WTC11 (cell line): ENCODE data around the gene SLFN14. TPM values are rescaled to one million over a fixed set of nuclear protein-coding genes. Genes with fewer than 3 reads are reported as not detected.

Experiments
- ATAC-seq: fragments of 200-7000 bp; cut with Tn5 transposase; 2 replicates; pipeline ENCODE4 v1.10.0; 2021; ENCODE audit warnings: mild to moderate bottlenecking, moderate library complexity
- CTCF ChIA-PET: fragments of 300-600 bp; sonication (Branson Sonifier 250); formaldehyde crosslinking; loops from one replicate; lab custom pipeline; 2021; ENCODE audit warnings: antibody characterized with exemption; lab: Charles Lee
- POLR2A ChIA-PET: fragments of 350-600 bp; sonication (Branson Sonifier 250); formaldehyde crosslinking; loops from one replicate; lab custom pipeline; 2021; ENCODE audit warnings: antibody characterized with exemption; lab: Charles Lee
- DNase-seq: peaks from one replicate; pipeline ENCODE4 v3.0.0; 2021; ENCODE audit warnings: low spot score
- H3K27ac Mint-ChIP-seq: 2 replicates; pipeline ENCODE4 v1.8.0; 2021; ENCODE audit warnings: mixed read lengths
- H3K27me3 Mint-ChIP-seq: 2 replicates; pipeline ENCODE4 v1.8.0; 2021; ENCODE audit warnings: low read depth, mild to moderate bottlenecking, moderate library complexity, mixed read lengths
- H3K36me3 Mint-ChIP-seq: 2 replicates; pipeline ENCODE4 v1.8.0; 2021; ENCODE audit warnings: mixed read lengths
- H3K4me1 Mint-ChIP-seq: 2 replicates; pipeline ENCODE4 v1.8.0; 2022; ENCODE audit warnings: mixed read lengths
- H3K4me3 Mint-ChIP-seq: 2 replicates; pipeline ENCODE4 v1.8.0; 2021; ENCODE audit warnings: mild to moderate bottlenecking, moderate library complexity, mixed read lengths
- H3K9me3 Mint-ChIP-seq: 2 replicates; pipeline ENCODE4 v1.8.0; 2021; ENCODE audit warnings: mixed read lengths
- CREB1 ChIP-seq: sonication (generic); formaldehyde crosslinking; IDR thresholded peaks from 2 replicates; pipeline ENCODE4 v1.8.0; 2023; ENCODE audit warnings: mild to moderate bottlenecking, missing genetic modification reagents
- CREM ChIP-seq: sonication (generic); formaldehyde crosslinking; IDR thresholded peaks from 2 replicates; pipeline ENCODE4 v1.8.1; 2022; ENCODE audit warnings: mild to moderate bottlenecking, missing genetic modification reagents, moderate library complexity
- FOXK1 ChIP-seq: sonication (generic); formaldehyde crosslinking; IDR thresholded peaks from 2 replicates; pipeline ENCODE4 v1.8.0; 2022; ENCODE audit warnings: mild to moderate bottlenecking, moderate library complexity, missing genetic modification reagents
- GTF2I ChIP-seq: fragments of 250-450 bp; sonication (Bioruptor Pico); conservative IDR thresholded peaks from 2 replicates; pipeline ENCODE4 v1.4.0; 2021; ENCODE audit warnings: mild to moderate bottlenecking
- SMAD4 ChIP-seq: sonication (generic); formaldehyde crosslinking; IDR thresholded peaks from 2 replicates; pipeline ENCODE4 v1.8.0; 2022; ENCODE audit warnings: mild to moderate bottlenecking, missing genetic modification reagents
- SOX15 ChIP-seq: fragments of 250-450 bp; sonication (Bioruptor Pico); IDR thresholded peaks from 2 replicates; pipeline ENCODE4 v1.9.0; 2021; ENCODE audit warnings: mild to moderate bottlenecking
- TEAD4 ChIP-seq: sonication (generic); formaldehyde crosslinking; IDR thresholded peaks from 2 replicates; pipeline ENCODE4 v1.8.0; 2022; ENCODE audit warnings: mild to moderate bottlenecking, missing genetic modification reagents
- ZNF121 ChIP-seq: sonication (generic); formaldehyde crosslinking; IDR thresholded peaks from 2 replicates; pipeline ENCODE4 v1.8.0; 2023; ENCODE audit warnings: missing genetic modification reagents
- total RNA-seq: library from RNA; stranded (reverse); gene quantifications from 3 replicates; pipeline ENCODE4 v1.2.3, GENCODE V29; 2021
- TF ChIP-seq, protein P1 (sequence below): sonication (generic); formaldehyde crosslinking; IDR thresholded peaks from 2 replicates; pipeline ENCODE4 v1.8.1; 2023; ENCODE audit warnings: mild to moderate bottlenecking, missing genetic modification reagents
- TF ChIP-seq, protein P2 (sequence below): sonication (generic); formaldehyde crosslinking; IDR thresholded peaks from 2 replicates; pipeline ENCODE4 v1.8.1; 2022; ENCODE audit warnings: mild to moderate bottlenecking, moderate library complexity, missing genetic modification reagents
- TF ChIP-seq, protein P3 (sequence below): sonication (generic); formaldehyde crosslinking; IDR thresholded peaks from 2 replicates; pipeline ENCODE4 v1.8.0; 2023; ENCODE audit warnings: missing genetic modification reagents
- TF ChIP-seq, protein P4 (sequence below): sonication (generic); formaldehyde crosslinking; IDR thresholded peaks from 2 replicates; pipeline ENCODE4 v1.8.1; 2023; ENCODE audit warnings: mild to moderate bottlenecking, missing genetic modification reagents
- TF ChIP-seq, protein P5 (sequence below): sonication (generic); formaldehyde crosslinking; IDR thresholded peaks from 2 replicates; pipeline ENCODE4 v1.8.0; 2023; ENCODE audit warnings: mild to moderate bottlenecking, missing genetic modification reagents
- TF ChIP-seq, protein P6 (sequence below): sonication (generic); formaldehyde crosslinking; IDR thresholded peaks from 2 replicates; pipeline ENCODE4 v1.8.1; 2023; ENCODE audit warnings: mild to moderate bottlenecking, missing genetic modification reagents, borderline replicate concordance

The SLFN14 gene
- total RNA-seq, 1 experiment from 2014 or later, result not detected

DNA sequence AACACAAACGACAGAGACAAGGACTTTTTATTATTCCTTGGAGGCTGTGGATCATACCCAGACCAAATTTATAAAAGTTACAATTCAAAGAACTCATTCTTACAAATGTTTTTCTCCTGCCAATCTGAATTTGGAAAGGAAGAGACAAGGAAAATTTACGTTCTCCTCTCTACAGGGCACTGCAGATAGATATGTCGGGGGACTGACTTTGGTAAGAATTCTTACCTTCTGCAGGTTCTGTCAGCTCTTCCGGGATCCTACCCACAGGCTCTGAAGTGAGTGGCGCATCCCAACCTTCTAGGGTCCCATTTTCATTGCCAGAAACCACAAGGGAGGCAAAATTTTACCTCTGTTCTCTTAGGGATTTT, 21.0 kb downstream of the SLFN14 start:
- Mint-ChIP-seq H3K27ac (no peak overlapping the region), H3K36me3 (no peaks in the 10 kb centered on the region), H3K27me3 (peaks cover 10% of the 10 kb centered on the region; the same call in 1 of the 2 replicates), H3K4me1 (no peaks in the 10 kb centered on the region), H3K9me3 (no peaks in the 10 kb centered on the region), H3K4me3 (no peak overlapping the region)
- ChIA-PET CTCF (interaction anchor here (0.5 to 3.9 kb wide), 47 partner anchors 8 to 529 kb away, joined by 3 to 54 read pairs (median 4); partner anchors contain the start of genes AP2B1, PEX12, SLFN5 and UNC45B), POLR2A (no interaction called here)
- no peak for TF ChIP-seq CREM
- TF ChIP-seq, protein P1, sequence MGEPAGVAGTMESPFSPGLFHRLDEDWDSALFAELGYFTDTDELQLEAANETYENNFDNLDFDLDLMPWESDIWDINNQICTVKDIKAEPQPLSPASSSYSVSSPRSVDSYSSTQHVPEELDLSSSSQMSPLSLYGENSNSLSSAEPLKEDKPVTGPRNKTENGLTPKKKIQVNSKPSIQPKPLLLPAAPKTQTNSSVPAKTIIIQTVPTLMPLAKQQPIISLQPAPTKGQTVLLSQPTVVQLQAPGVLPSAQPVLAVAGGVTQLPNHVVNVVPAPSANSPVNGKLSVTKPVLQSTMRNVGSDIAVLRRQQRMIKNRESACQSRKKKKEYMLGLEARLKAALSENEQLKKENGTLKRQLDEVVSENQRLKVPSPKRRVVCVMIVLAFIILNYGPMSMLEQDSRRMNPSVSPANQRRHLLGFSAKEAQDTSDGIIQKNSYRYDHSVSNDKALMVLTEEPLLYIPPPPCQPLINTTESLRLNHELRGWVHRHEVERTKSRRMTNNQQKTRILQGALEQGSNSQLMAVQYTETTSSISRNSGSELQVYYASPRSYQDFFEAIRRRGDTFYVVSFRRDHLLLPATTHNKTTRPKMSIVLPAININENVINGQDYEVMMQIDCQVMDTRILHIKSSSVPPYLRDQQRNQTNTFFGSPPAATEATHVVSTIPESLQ (CRISPR knock-in tag), result no peak
- TF ChIP-seq, protein P2, sequence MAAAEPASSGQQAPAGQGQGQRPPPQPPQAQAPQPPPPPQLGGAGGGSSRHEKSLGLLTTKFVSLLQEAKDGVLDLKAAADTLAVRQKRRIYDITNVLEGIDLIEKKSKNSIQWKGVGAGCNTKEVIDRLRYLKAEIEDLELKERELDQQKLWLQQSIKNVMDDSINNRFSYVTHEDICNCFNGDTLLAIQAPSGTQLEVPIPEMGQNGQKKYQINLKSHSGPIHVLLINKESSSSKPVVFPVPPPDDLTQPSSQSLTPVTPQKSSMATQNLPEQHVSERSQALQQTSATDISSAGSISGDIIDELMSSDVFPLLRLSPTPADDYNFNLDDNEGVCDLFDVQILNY, result no peak
- TF ChIP-seq TEAD4 (CRISPR knock-in tag), result no peak
- TF ChIP-seq, protein P3, sequence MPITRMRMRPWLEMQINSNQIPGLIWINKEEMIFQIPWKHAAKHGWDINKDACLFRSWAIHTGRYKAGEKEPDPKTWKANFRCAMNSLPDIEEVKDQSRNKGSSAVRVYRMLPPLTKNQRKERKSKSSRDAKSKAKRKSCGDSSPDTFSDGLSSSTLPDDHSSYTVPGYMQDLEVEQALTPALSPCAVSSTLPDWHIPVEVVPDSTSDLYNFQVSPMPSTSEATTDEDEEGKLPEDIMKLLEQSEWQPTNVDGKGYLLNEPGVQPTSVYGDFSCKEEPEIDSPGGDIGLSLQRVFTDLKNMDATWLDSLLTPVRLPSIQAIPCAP (CRISPR knock-in tag), result no peak
- TF ChIP-seq FOXK1 (CRISPR knock-in tag), result no peak
- TF ChIP-seq, protein P4, sequence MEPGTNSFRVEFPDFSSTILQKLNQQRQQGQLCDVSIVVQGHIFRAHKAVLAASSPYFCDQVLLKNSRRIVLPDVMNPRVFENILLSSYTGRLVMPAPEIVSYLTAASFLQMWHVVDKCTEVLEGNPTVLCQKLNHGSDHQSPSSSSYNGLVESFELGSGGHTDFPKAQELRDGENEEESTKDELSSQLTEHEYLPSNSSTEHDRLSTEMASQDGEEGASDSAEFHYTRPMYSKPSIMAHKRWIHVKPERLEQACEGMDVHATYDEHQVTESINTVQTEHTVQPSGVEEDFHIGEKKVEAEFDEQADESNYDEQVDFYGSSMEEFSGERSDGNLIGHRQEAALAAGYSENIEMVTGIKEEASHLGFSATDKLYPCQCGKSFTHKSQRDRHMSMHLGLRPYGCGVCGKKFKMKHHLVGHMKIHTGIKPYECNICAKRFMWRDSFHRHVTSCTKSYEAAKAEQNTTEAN (CRISPR knock-in tag), result no peak
- no peak for TF ChIP-seq SMAD4 (CRISPR knock-in tag)
- TF ChIP-seq, protein P5, sequence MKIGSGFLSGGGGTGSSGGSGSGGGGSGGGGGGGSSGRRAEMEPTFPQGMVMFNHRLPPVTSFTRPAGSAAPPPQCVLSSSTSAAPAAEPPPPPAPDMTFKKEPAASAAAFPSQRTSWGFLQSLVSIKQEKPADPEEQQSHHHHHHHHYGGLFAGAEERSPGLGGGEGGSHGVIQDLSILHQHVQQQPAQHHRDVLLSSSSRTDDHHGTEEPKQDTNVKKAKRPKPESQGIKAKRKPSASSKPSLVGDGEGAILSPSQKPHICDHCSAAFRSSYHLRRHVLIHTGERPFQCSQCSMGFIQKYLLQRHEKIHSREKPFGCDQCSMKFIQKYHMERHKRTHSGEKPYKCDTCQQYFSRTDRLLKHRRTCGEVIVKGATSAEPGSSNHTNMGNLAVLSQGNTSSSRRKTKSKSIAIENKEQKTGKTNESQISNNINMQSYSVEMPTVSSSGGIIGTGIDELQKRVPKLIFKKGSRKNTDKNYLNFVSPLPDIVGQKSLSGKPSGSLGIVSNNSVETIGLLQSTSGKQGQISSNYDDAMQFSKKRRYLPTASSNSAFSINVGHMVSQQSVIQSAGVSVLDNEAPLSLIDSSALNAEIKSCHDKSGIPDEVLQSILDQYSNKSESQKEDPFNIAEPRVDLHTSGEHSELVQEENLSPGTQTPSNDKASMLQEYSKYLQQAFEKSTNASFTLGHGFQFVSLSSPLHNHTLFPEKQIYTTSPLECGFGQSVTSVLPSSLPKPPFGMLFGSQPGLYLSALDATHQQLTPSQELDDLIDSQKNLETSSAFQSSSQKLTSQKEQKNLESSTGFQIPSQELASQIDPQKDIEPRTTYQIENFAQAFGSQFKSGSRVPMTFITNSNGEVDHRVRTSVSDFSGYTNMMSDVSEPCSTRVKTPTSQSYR (CRISPR knock-in tag), result no peak
- TF ChIP-seq CREB1, result no peak
- TF ChIP-seq ZNF121 (CRISPR knock-in tag), result no peak
- peak; percentile 26; the same call in 1 of the 2 replicates for ATAC-seq
- DNase-seq, result no peak

DNA sequence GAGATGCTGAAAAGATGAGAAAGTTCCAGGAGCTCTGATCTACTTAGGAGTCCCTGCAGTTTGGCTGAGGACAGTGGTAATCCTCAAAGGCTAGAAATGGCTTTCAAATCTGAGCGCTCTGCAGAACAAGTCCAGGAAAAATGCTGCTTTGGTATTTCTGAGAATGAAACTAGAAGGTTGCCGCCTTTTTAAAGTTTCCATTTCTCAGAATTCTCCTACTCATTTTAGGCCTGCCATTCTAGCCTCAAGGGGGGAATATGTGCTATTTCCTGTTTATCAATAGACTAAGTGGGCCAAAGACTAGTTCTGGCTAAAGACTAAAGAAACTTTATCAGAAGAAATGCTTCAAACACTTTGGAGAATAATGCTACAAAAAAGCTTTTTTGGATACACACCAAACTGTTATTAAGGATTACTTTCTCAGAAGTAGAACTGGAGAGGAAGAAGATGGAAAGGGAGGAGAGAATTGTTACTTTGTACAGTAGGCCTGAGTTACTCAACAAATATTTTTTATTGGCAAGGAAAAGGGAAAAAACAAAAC, 22.9 kb downstream of the SLFN14 start, which contains the start of gene SLFN12L:
TSS of gene SLFN12L (minus strand) at position 78 of the 541 bp plus-strand sequence. CDS start 15,314 bp downstream, outside the sequence.
- no peak within 1 kb of the TSS for H3K27ac Mint-ChIP-seq
- ATAC-seq, result no peak
- DNase-seq, result no peak
- no peaks in the 10 kb centered on the region for H3K36me3 Mint-ChIP-seq
- H3K4me3 Mint-ChIP-seq, result no peak within 1 kb of the TSS
- no peaks in the 10 kb centered on the region for H3K4me1 Mint-ChIP-seq
- POLR2A ChIA-PET, result no interaction called here
- TF ChIP-seq, protein P6, sequence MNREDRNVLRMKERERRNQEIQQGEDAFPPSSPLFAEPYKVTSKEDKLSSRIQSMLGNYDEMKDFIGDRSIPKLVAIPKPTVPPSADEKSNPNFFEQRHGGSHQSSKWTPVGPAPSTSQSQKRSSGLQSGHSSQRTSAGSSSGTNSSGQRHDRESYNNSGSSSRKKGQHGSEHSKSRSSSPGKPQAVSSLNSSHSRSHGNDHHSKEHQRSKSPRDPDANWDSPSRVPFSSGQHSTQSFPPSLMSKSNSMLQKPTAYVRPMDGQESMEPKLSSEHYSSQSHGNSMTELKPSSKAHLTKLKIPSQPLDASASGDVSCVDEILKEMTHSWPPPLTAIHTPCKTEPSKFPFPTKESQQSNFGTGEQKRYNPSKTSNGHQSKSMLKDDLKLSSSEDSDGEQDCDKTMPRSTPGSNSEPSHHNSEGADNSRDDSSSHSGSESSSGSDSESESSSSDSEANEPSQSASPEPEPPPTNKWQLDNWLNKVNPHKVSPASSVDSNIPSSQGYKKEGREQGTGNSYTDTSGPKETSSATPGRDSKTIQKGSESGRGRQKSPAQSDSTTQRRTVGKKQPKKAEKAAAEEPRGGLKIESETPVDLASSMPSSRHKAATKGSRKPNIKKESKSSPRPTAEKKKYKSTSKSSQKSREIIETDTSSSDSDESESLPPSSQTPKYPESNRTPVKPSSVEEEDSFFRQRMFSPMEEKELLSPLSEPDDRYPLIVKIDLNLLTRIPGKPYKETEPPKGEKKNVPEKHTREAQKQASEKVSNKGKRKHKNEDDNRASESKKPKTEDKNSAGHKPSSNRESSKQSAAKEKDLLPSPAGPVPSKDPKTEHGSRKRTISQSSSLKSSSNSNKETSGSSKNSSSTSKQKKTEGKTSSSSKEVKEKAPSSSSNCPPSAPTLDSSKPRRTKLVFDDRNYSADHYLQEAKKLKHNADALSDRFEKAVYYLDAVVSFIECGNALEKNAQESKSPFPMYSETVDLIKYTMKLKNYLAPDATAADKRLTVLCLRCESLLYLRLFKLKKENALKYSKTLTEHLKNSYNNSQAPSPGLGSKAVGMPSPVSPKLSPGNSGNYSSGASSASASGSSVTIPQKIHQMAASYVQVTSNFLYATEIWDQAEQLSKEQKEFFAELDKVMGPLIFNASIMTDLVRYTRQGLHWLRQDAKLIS (CRISPR knock-in tag), result no peak
- TF ChIP-seq GTF2I (no peak), SOX15 (no peak)
- H3K9me3 Mint-ChIP-seq, result no peaks in the 10 kb centered on the region
- CTCF ChIA-PET, result interaction anchor here (0.6 to 3.9 kb wide), 6 partner anchors 14 to 224 kb away, joined by 3 to 54 read pairs (median 6); no protein-coding TSS in a partner anchor
- H3K27me3 Mint-ChIP-seq, result peaks cover 6% of the 10 kb centered on the region; the same call in 1 of the 2 replicates
